Regular cardiac myocyte (primary cell): ENCODE results near the gene POLR2L. TPM values are rescaled to one million over a fixed set of nuclear protein-coding genes. Genes with fewer than 3 reads are reported as not detected.

ENCODE experiments used
- total RNA-seq: library from RNA; depleted of rRNA; stranded (reverse); fragments of >200 nt; gene quantifications from 2 replicates; pipeline ENCODE4 v1.2.3, GENCODE V29; 2014

The POLR2L gene
- total RNA-seq = 51.0 and 132 TPM in 2 replicates

DNA sequence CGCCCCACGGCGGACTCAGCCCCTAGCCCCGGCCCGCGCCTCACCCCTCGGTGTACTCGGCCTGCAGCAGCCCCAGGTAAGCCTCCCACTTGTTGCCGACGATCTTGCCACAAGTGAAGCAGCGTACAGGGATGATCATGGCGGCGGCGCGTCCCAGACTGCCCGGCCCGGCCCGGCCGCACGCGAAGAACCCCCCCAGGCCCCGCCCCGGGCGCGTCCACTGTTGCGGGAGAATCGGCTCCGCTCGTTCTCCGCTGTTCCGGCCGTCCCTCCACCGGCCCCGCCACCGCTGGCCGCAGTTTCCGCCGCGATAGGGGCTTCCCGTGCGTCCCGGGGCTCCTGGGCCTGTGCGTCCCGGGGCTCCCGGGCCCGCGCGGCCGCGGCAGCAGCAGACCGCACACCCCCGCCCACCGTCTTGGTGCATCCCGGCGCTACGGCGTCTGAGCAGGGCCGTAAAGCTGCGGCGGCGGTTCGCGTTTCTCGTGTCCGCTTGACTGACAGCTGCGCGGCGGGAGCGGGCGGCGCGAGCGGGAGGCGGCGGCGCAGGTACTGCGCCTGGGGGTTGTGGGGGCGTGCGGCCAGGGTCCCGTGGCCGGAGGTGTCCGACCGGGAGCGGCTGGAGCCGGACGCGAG lies at the start of gene POLR2L, which contains the start of gene TSPAN4:
Gene POLR2L, minus strand, starts transcription at position 160 of the 633 bp plus-strand sequence. Its CDS starts 21 bp downstream, at position 139.
Gene TSPAN4, plus strand, starts transcription at position 483 of the 633 bp plus-strand sequence. CDS start 7,453 bp downstream, outside the sequence.

DNA sequence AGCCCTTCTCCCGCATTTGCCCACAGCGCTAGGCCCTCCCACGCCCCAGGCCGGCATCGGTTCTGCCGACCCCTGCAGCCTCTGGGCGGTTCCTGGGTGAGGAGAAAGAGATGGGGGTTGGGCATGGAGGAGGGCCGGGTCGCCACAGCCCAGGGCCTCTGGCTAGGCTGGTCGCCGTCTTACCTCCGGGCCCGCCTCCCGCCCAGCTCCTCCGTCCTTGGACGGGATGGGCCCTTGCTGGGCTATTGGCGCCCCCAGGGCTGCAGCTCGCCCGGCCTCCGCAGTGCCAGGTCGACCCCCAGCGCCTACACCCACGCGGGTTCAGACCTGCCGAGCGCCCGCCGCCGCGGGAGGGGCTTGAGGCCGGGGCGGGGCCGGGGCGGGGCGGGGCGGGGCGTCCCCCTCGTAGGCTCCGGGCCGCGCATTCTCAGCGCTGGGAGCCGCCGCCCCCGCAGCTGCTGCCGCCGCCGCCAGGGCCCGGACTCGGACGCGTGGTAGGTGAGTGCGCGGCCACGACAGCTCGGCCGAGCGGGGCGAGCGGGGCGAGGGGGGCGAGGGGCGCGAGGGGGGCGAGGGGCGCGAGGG lies 9.7 kb downstream of the POLR2L start, which contains the start of gene CD151:
Gene CD151, plus strand, starts transcription at position 424 of the 585 bp plus-strand sequence. CDS start 3,118 bp downstream, outside the sequence.

DNA sequence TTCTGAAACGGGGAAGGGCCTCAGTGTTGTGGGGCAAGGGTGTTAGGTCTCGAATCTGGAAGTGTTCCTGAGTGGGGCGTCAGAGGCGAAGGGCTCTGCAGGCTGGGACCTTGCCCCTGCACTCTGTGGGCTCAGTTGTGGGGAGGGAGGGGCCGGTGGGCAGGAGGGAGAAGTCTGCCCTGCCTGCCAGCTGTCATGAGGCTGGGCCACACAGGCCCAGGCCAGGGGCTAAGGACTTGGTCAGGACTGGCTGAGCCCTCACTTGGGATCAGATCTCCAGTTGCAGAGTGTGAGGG lies 14.5 kb downstream of the POLR2L start, which contains the start of gene CRACR2B:
Gene CRACR2B, plus strand, starts transcription at position 23 of the 296 bp plus-strand sequence. CDS start 689 bp downstream, outside the sequence.

DNA sequence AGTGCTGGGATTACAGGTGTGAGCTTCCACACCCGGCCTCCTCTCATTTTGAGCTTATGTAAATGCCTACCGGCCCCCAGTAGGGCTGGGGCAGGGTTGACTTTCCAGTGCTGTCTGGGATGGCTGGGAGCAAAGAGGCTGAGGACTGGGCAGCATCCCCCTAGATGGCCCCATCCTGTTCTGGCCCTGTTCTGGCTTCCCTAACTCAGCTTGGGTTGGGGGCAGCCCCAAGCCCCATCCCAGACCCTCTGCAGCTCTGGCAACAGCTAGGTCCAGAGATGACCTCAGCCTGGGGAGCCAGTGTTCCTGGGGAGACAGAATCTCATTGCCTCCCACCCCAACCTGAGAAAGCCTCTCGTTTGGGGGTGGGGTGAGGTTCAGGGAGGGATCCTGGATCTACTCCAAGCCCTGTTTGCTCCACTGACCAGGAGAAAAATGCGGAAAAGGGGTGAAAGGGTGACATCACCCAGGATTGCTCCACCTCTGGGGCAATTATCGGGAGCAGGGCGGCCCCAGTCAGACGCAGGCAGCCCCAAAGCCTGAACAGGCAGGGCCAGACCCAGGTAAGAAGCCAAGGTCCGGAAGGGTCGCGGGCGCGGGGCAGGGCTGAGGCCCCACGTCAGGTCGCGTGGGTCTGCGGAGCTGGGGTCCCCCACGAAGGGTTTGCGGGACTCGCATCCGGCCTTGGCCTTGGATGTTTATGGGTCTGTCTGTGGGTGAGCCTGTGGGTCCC lies 23.8 kb downstream of the POLR2L start, which contains the start of gene PNPLA2:
Gene PNPLA2, plus strand, starts transcription at position 519 of the 733 bp plus-strand sequence. CDS start 805 bp downstream, outside the sequence.

DNA sequence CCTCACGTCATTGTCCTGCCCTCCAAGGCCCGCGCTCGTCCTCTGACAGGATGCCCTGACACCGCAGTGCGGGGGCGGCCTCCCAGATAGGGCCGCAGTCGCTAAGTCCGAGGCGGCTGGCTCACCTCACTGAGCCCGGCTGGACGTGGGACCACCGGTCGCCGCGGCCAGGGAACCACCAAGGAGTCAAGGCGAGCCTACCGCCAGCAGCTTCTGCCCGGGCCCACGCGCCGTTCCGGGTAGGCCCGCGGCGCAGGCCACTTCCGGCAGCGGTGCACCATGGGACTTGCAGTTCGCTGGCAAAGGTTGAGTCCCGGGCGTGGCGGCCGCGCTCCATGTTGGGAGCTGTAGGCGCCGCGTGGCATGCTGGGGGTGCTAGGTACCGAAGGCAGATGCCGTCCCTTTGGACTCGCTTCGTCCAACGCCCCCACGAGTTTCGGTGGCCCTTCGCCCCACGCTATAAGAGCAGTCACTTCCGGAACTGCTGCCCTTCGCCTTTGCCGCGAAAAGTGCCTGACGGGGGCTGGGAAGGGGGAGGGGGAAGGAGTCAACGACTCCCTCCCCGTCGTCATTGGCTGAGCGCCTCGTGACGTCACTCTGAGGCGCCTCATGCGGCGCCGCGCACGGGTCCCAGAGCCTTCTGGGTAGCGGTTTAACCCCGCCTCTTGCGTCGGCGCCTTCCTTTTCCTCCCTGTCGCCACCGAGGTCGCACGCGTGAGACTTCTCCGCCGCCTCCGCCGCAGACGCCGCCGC lies 32.9 kb downstream of the POLR2L start, which contains the start of gene RPLP2:
Gene RPLP2, plus strand, starts transcription at position 681 of the 753 bp plus-strand sequence. CDS start 268 bp downstream, outside the sequence.

DNA sequence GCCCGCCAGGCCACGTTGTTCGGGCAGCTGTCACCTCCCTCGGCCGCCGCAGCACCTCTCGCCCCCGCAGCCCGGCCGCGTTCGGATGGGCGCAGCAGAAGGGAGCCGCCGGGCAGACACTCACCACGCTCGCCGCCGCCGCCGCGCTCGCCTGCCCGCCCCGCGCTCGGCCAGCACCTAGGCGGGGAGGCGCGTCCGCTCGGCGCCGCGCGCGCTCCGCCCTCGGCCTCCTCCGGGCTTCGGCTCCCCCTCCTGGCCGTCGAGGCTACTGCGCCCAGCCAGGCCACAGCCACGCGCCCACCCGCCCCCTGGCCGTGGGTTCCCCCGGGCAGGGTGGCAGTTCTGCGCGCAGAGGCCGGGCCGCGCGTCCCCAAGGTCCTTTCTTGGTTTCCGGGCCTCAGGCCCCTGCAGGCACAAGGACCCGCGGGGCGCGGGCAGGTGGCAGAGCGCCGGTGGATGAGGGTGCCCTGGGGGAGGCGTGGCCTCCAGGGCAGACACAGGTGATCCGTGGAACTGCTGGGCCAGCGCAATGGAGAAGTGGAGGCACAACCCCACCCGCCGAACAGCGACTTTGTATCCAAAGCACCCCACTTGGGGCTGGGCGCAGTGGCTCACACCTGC lies 44.1 kb downstream of the POLR2L start, which contains the start of gene SLC25A22:
Gene SLC25A22, minus strand, starts transcription at position 189 of the 621 bp plus-strand sequence. CDS start 3,275 bp downstream, outside the sequence.

DNA sequence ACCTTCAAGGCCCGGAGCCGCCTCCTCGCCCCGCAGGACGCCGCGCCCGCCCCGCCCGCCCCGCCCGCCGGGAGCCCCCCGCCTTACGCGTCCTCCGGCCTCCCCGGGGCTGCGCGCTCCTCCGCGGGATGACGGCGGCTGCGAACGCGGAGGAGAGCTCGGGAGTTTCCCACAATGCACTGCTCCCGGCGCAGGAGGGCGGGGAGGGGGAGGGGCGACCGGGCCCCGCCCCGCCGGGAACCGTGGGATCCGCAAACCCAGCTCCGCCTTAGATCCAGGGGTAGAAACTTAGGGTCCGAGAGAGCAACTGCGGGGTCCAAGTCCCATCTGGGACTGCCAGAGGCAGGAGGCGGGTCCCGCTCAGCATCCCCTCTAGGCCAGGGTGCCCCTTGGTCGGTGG lies 52.4 kb downstream of the POLR2L start, which contains the start of gene CEND1:
Gene CEND1, minus strand, starts transcription at position 148 of the 400 bp plus-strand sequence. CDS start 1,514 bp downstream, outside the sequence.

Other genes starting within 250 kb of the POLR2L start
- gene IRF7, start 226.6 kb downstream of the POLR2L start, total RNA-seq = 6.3 and 7.9 TPM in 2 replicates
- gene CDHR5, start 217.6 kb downstream of the POLR2L start, total RNA-seq = not detected in 2 replicates
- gene SCT, start 215.3 kb downstream of the POLR2L start, total RNA-seq = not detected in 2 replicates
- gene DRD4, start 205.3 kb downstream of the POLR2L start, total RNA-seq = not detected in 2 replicates
- gene DEAF1, start 147.3 kb downstream of the POLR2L start, total RNA-seq = 24.2 and 28.2 TPM in 2 replicates
- gene TMEM80, start 146.7 kb downstream of the POLR2L start, total RNA-seq = 6.8 and 8.1 TPM in 2 replicates
- gene EPS8L2, start 136.3 kb downstream of the POLR2L start, total RNA-seq = 19.0 and 22.8 TPM in 2 replicates
- 98.9 and 103 TPM in 2 replicates for gene TALDO1, start 95.1 kb downstream of the POLR2L start, total RNA-seq
- 17.1 and 23.1 TPM in 2 replicates for gene GATD1, start 65.0 kb downstream of the POLR2L start, total RNA-seq
- gene CEND1, start 52.4 kb downstream of the POLR2L start, total RNA-seq = 0.28 and 0.96 TPM in 2 replicates
- 7.0 and 15.0 TPM in 2 replicates for gene SLC25A22, start 44.2 kb downstream of the POLR2L start, total RNA-seq
- gene PIDD1, start 37.3 kb downstream of the POLR2L start, total RNA-seq = 5.4 and 7.0 TPM in 2 replicates
- gene RPLP2, start 32.6 kb downstream of the POLR2L start, total RNA-seq = 101 and 189 TPM in 2 replicates
- gene PNPLA2, start 23.6 kb downstream of the POLR2L start, total RNA-seq = 13.0 and 15.5 TPM in 2 replicates
- 0.58 and 1.4 TPM in 2 replicates for gene CRACR2B, start 14.6 kb downstream of the POLR2L start, total RNA-seq
- gene CD151, start 9.6 kb downstream of the POLR2L start, total RNA-seq = 299 and 568 TPM in 2 replicates
- 109 and 143 TPM in 2 replicates for gene TSPAN4, start 323 bp upstream of the POLR2L start, total RNA-seq
- 60.3 and 75.5 TPM in 2 replicates for gene CHID1, start 68.3 kb upstream of the POLR2L start, total RNA-seq
- 18.3 and 27.8 TPM in 2 replicates for gene AP2A2, start 83.3 kb upstream of the POLR2L start, total RNA-seq
- not detected in 2 replicates for gene MUC6, start 194.2 kb upstream of the POLR2L start, total RNA-seq
- not detected in 2 replicates for gene MUC2, start 232.3 kb upstream of the POLR2L start, total RNA-seq